Neuronal stem cell (in vitro differentiated cells): Measurements from ENCODE around the gene FAM124A.

ENCODE experiments used
- DNase-seq: peaks from one replicate; pipeline ENCODE4 v3.0.0-alpha.2; 2013; ENCODE audit warnings: low spot score
- H2AFZ ChIP-seq: one replicate; pipeline ENCODE4 v1.6.1; 2013; ENCODE audit warnings: mild to moderate bottlenecking, low read length, inconsistent platforms
- H2AK5ac ChIP-seq: 2 replicates; pipeline ENCODE4 v1.6.1; 2013; ENCODE audit warnings: low read depth, mild to moderate bottlenecking, inconsistent platforms, low read length, moderate library complexity, mixed read lengths
- H2BK120ac ChIP-seq: 2 replicates; pipeline ENCODE4 v1.6.1; 2013; ENCODE audit warnings: low read depth, mild to moderate bottlenecking, inconsistent platforms, low read length, moderate library complexity, mixed read lengths
- H2BK12ac ChIP-seq: one replicate; pipeline ENCODE4 v1.6.1; 2013; ENCODE audit warnings: low read length, inconsistent platforms
- H2BK15ac ChIP-seq: 2 replicates; pipeline ENCODE4 v1.6.1; 2013; ENCODE audit warnings: mild to moderate bottlenecking, low read length, inconsistent platforms, mixed read lengths
- H2BK5ac ChIP-seq: one replicate; pipeline ENCODE4 v1.6.1; 2013; ENCODE audit warnings: inconsistent platforms, mild to moderate bottlenecking, low read length, moderate library complexity
- H3K14ac ChIP-seq: one replicate; pipeline ENCODE4 v1.6.1; 2013; ENCODE audit warnings: low read length, inconsistent platforms
- H3K18ac ChIP-seq: 2 replicates; pipeline ENCODE4 v1.6.1; 2013; ENCODE audit warnings: low read length, inconsistent platforms
- H3K23ac ChIP-seq: 2 replicates; pipeline ENCODE4 v1.6.1; 2013; ENCODE audit warnings: low read depth, mild to moderate bottlenecking, mixed read lengths, low read length, inconsistent platforms; ENCODE audit not compliant: poor library complexity
- H3K27ac ChIP-seq: replicated peaks from 3 replicates; pipeline ENCODE4 v1.5.1; 2013; ENCODE audit warnings: low read length, inconsistent platforms
- H3K27me3 ChIP-seq, 3 experiments: 2 replicates each; pipeline ENCODE4 v1.6.1; 2013; ENCODE audit warnings: low read length in 3 of 3, mild to moderate bottlenecking in 2 of 3, inconsistent platforms in 1 of 3, low read depth in 1 of 3, mixed read lengths in 1 of 3, moderate library complexity in 1 of 3; ENCODE audit not compliant: control insufficient read depth in 3 of 3, insufficient read depth in 3 of 3
- H3K36me3 ChIP-seq, 2 donors: replicated peaks in 1 of 2; 2 replicates each; pipeline ENCODE4 v1.6.1; 2013; ENCODE audit warnings: low read length in 2 of 2; ENCODE audit not compliant: control insufficient read depth in 2 of 2, insufficient read depth in 2 of 2
- H3K4ac ChIP-seq: 2 replicates; pipeline ENCODE4 v1.6.1; 2013; ENCODE audit warnings: inconsistent platforms, mild to moderate bottlenecking, low read length, moderate library complexity
- H3K4me1 ChIP-seq, 2 donors: 1 replicate in 1 of 2; 2 replicates in 1 of 2; pipeline ENCODE4 v1.6.1; 2013; ENCODE audit warnings: low read length in 2 of 2, low read depth in 1 of 2; ENCODE audit not compliant: control insufficient read depth in 2 of 2, insufficient read depth in 1 of 2
- H3K4me2 ChIP-seq: one replicate; pipeline ENCODE4 v1.6.1; 2013; ENCODE audit warnings: mild to moderate bottlenecking, low read length, inconsistent platforms; ENCODE audit not compliant: insufficient read depth, poor library complexity, severe bottlenecking
- H3K4me3 ChIP-seq, 2 donors: 2 replicates each; pipeline ENCODE4 v1.5.1; 2013; ENCODE audit warnings: low read length in 2 of 2, mild to moderate bottlenecking in 2 of 2, inconsistent platforms in 1 of 2, moderate library complexity in 1 of 2
- H3K79me1 ChIP-seq: one replicate; pipeline ENCODE4 v1.6.1; 2013; ENCODE audit warnings: low read depth, mild to moderate bottlenecking, inconsistent platforms, low read length, moderate library complexity
- H3K9ac ChIP-seq: one replicate; pipeline ENCODE4 v1.6.1; 2013; ENCODE audit warnings: mild to moderate bottlenecking, low read depth, low read length, inconsistent platforms; ENCODE audit not compliant: poor library complexity
- H3K9me3 ChIP-seq, 2 donors: replicated peaks in 1 of 2; 2 replicates each; pipeline versions ENCODE3 to v1.6.1; 2013; ENCODE audit warnings: low read length in 2 of 2, mild to moderate bottlenecking in 2 of 2, inconsistent platforms in 1 of 2, low read depth in 1 of 2, mixed read lengths in 1 of 2, moderate library complexity in 1 of 2; ENCODE audit not compliant: control insufficient read depth in 2 of 2, insufficient read depth in 1 of 2
- H4K8ac ChIP-seq: one replicate; pipeline ENCODE4 v1.6.1; 2013; ENCODE audit warnings: low read depth, mild to moderate bottlenecking, inconsistent platforms, low read length, moderate library complexity
- H4K91ac ChIP-seq: one replicate; pipeline ENCODE4 v1.6.1; 2013; ENCODE audit warnings: low read length, low read depth, mild to moderate bottlenecking, inconsistent platforms; ENCODE audit not compliant: poor library complexity
- WGBS, 2 donors: extraction: QIAGEN DNeasy Blood & Tissue Kit; methylation state at CpG; one replicate each; pipeline ENCODE4 v1.1.7; 2013; ENCODE audit warnings: missing lambda C conversion rate in 2 of 2, mixed read lengths in 1 of 2; ENCODE audit not compliant: insufficient read length in 2 of 2, insufficient replicate concordance in 1 of 2; ENCODE audit errors: extremely low coverage in 2 of 2; 5-methylcytosine and 5-hydroxymethylcytosine counted together

Gene FAM124A

DNA sequence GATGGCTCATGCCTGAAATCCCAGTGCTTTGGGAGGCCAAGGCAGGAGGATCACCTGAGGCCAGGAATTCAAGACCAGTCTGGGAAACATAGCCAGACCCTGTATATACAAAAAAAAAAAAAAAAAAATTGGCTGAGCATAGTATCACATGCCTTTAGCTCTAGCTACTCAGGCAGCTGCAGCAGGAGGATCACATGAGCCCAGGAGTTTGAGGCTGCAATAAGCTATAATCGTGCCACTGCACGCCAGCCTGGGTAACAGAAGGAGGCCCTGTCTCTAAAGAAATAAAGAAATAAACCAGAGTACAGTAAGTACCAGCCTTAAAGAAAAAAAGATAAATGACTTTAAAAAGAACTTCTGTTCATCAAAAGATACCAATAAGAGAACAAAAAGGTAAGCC is 52.9 kb downstream of the FAM124A start:
- no peak overlapping the region for H3K27ac ChIP-seq
- H2AK5ac ChIP-seq = no peak overlapping the region
- no peak overlapping the region for H3K18ac ChIP-seq
- H4K91ac ChIP-seq = no peak overlapping the region
- no peak overlapping the region for H3K14ac ChIP-seq
- H3K4me2 ChIP-seq = no peak overlapping the region
- whole genome bisulfite sequencing, 2 donors = no CpG with 5 or more reads among the region's 2 CpGs
- H2BK120ac ChIP-seq = no peak overlapping the region
- H3K9ac ChIP-seq = no peak overlapping the region
- no peaks in the 10 kb centered on the region for H3K79me1 ChIP-seq
- H3K9me3 ChIP-seq = no peaks in the 10 kb centered on the region
- no peak overlapping the region for H3K4ac ChIP-seq
- H3K27me3 ChIP-seq = no peaks in the 10 kb centered on the region
- H2BK12ac ChIP-seq = no peak overlapping the region
- no peak overlapping the region for H2BK5ac ChIP-seq
- H3K4me3 ChIP-seq = no peak overlapping the region
- H4K8ac ChIP-seq = no peak overlapping the region
- no peak overlapping the region for H2AFZ ChIP-seq
- no peak overlapping the region for H3K23ac ChIP-seq
- no peak for DNase-seq
- peaks cover 0 to 2% of the 10 kb centered on the region in 2 donors for H3K36me3 ChIP-seq
- no peak overlapping the region for H2BK15ac ChIP-seq
- H3K4me1 ChIP-seq = peaks cover 0 to 3% of the 10 kb centered on the region in 2 donors

DNA sequence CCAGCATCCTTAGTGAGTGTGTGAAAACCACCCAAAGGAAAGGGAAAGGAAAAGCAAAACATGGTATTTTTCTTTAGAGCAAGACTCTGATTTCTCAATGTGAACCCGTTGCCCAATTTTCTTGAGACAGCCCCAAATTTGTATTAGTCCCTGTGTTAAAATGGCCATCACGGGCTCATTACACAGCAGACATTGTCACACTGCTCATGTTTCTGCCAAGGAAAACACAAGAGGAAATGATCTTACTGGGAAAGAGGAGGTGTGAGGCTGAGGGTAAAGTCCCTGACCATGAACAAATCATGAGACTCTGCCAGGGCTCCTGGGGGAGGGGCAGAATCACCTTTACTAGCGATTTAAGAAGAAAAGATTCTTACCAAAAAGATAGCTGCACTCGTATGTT is 54.4 kb downstream of the FAM124A start:
- no peak overlapping the region for H4K8ac ChIP-seq
- no peak overlapping the region for H3K23ac ChIP-seq
- no peak overlapping the region for H3K27ac ChIP-seq
- H2BK120ac ChIP-seq = no peak overlapping the region
- H4K91ac ChIP-seq = no peak overlapping the region
- H3K79me1 ChIP-seq = no peaks in the 10 kb centered on the region
- H2BK12ac ChIP-seq = no peak overlapping the region
- no peak for DNase-seq
- H3K9ac ChIP-seq = no peak overlapping the region
- H3K9me3 ChIP-seq = no peaks in the 10 kb centered on the region
- no peak overlapping the region for H2BK5ac ChIP-seq
- no peak overlapping the region for H2AFZ ChIP-seq
- H3K14ac ChIP-seq = no peak overlapping the region
- no peaks in the 10 kb centered on the region for H3K27me3 ChIP-seq
- H3K4me2 ChIP-seq = no peak overlapping the region
- H3K4me3 ChIP-seq = no peak overlapping the region
- H3K4me1 ChIP-seq = peaks cover 0 to 1% of the 10 kb centered on the region in 2 donors
- no peak overlapping the region for H3K18ac ChIP-seq
- no peak overlapping the region for H2AK5ac ChIP-seq
- no peak overlapping the region for H3K4ac ChIP-seq
- no CpG with 5 or more reads among the region's 4 CpGs for WGBS, 2 donors
- peaks cover 0 to 7% of the 10 kb centered on the region in 2 donors for H3K36me3 ChIP-seq
- H2BK15ac ChIP-seq = no peak overlapping the region

DNA sequence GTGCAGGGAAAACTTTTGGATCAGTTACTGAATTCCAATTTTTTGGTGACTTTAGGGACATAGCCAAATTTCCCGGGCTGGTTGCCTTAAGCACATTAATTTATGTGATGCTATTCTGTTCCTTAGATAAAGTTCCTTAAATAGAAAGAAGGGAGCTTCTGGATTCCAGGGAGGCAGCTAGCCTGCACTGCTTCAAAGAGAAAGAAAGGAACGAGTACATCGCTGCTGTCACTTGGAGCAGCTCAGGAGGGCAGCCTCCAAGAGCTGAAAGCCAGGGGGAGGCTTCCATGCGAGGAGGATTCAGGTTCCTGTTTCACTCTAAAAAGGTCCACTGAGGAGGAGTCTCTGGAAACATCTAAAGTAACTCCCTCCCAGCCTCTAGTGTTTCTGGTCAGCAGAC is 55.7 kb downstream of the FAM124A start:
- no peak for DNase-seq
- Histone ChIP-seq H3K4ac (no peak overlapping the region), H4K91ac (no peak overlapping the region), H3K4me1 (no peaks in the 10 kb centered on the region), H3K79me1 (no peaks in the 10 kb centered on the region), H3K18ac (no peak overlapping the region), H2AK5ac (no peak overlapping the region), H3K4me3 (no peak overlapping the region), H3K4me2 (no peak overlapping the region), H2BK15ac (no peak overlapping the region), H3K9me3 (no peaks in the 10 kb centered on the region), H3K9ac (no peak overlapping the region), H2BK12ac (no peak overlapping the region), H2AFZ (no peak overlapping the region), H3K36me3 (peaks cover 0 to 7% of the 10 kb centered on the region in 2 donors), H3K27me3 (no peaks in the 10 kb centered on the region), H4K8ac (no peak overlapping the region), H2BK5ac (no peak overlapping the region), H3K27ac (no peak overlapping the region), H3K14ac (no peak overlapping the region), H2BK120ac (no peak overlapping the region), H3K23ac (no peak overlapping the region)
- WGBS, 2 donors = no CpG with 5 or more reads among the region's 4 CpGs

DNA sequence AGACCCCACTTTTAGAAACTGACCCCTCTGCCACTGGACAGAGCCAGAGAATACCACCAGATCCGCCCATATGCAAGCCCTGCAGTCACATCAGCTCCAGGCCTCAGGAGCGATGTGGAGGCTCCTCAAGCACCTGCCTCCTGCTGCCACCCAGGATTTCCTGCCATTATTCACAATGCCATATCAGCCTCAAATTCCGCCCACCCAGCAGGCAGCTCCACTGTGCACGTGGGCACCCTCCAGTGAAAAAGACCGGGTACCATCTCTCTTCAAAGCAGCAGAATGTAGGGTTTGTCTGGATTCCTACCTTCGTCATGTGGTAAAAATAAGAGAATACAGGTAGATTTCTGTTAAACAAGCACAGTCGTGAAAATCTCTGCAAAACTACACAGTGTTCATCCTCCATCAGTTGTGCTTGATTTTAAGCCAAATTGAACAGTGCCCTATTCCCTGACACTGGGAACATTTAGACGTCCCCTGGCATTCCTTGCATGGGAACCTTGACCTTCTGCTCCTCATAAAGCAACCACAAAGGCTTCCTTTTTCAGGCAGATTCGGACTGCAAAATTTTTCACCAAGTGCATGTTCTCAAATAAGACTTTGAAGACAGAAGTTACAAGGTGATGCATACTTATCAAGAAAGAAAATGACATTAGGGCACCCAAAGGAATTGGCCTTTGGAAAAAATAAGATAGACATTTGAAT is 56.4 kb downstream of the FAM124A start:
- Histone ChIP-seq H3K23ac (no peak overlapping the region), H3K18ac (no peak overlapping the region), H2BK120ac (no peak overlapping the region), H3K4me2 (no peak overlapping the region), H3K36me3 (peaks cover 0 to 7% of the 10 kb centered on the region in 2 donors), H3K9ac (no peak overlapping the region), H4K8ac (no peak overlapping the region), H3K27me3 (no peaks in the 10 kb centered on the region), H3K9me3 (no peaks in the 10 kb centered on the region), H2AK5ac (no peak overlapping the region), H2BK5ac (no peak overlapping the region), H3K27ac (no peak overlapping the region), H3K4me1 (no peaks in the 10 kb centered on the region), H3K4me3 (no peak overlapping the region), H3K14ac (no peak overlapping the region), H2BK15ac (no peak overlapping the region), H2AFZ (no peak overlapping the region), H3K79me1 (no peaks in the 10 kb centered on the region), H4K91ac (no peak overlapping the region), H3K4ac (no peak overlapping the region), H2BK12ac (no peak overlapping the region)
- DNase-seq = no peak
- WGBS, 2 donors = no CpG with 5 or more reads among the region's 9 CpGs
